Left kidney (tissue), 2 donors: ENCODE measurements around the gene CHMP6. TPM values are rescaled to one million over a fixed set of nuclear protein-coding genes. Genes with fewer than 3 reads are reported as not detected.

Experiments
- DNase-seq: peaks from one replicate; pipeline ENCODE4 v3.0.0-alpha.2; 2013
- polyA plus RNA-seq: library from polyadenylated mRNA; unstranded; fragments of 120-200 nt; gene quantifications from one replicate; pipeline ENCODE4 v1.2.1, GENCODE V29; 2013; ENCODE audit not compliant: insufficient read length

CHMP6 gene
- polyA plus RNA-seq, 1 donor: 28.4 TPM

GRCh38 chr17:80955671-80956280 is 35.9 kb upstream of the CHMP6 start:
- no peak for DNase-seq

- no peak for DNase-seq
These were observed 35.1 kb upstream of the CHMP6 start for GRCh38 chr17:80956321-80957190.

GRCh38 chr17:80957461-80957941 is 34.1 kb upstream of the CHMP6 start:
- no peak for DNase-seq

- DNase-seq: peak; percentile 60
These were observed 32.2 kb upstream of the CHMP6 start for GRCh38 chr17:80959330-80960036.

GRCh38 chr17:80960037-80960796 is 31.4 kb upstream of the CHMP6 start:
- DNase-seq: no peak

- no peak for DNase-seq
These were observed 30.7 kb upstream of the CHMP6 start for GRCh38 chr17:80960797-80961452.

- DNase-seq: no peak
These were observed 29.9 kb upstream of the CHMP6 start for GRCh38 chr17:80961541-80962330.

- no peak for DNase-seq
These were observed 29.0 kb upstream of the CHMP6 start for GRCh38 chr17:80962356-80963329.

GRCh38 chr17:80963812-80964543 is 27.7 kb upstream of the CHMP6 start:
- DNase-seq: no peak

- no peak for DNase-seq
These were observed 27.1 kb upstream of the CHMP6 start for GRCh38 chr17:80964544-80964856.

GRCh38 chr17:80964859-80965580 is 26.6 kb upstream of the CHMP6 start:
- no peak for DNase-seq

GRCh38 chr17:80965606-80966005 is 26.0 kb upstream of the CHMP6 start:
- DNase-seq: no peak

- no peak for DNase-seq
These were observed 24.2 kb upstream of the CHMP6 start for GRCh38 chr17:80967404-80967872.

GRCh38 chr17:80968602-80969029 is 23.0 kb upstream of the CHMP6 start:
- no peak for DNase-seq

GRCh38 chr17:80969030-80969673 is 22.5 kb upstream of the CHMP6 start:
- DNase-seq: no peak

GRCh38 chr17:80969674-80970043 is 22.0 kb upstream of the CHMP6 start:
- DNase-seq: no peak

GRCh38 chr17:80970044-80970761 is 21.4 kb upstream of the CHMP6 start:
- DNase-seq: no peak
